Kidney (tissue), 14 donors: ENCODE measurements around the gene VSIG1. TPM values are rescaled to one million over a fixed set of nuclear protein-coding genes. Genes with fewer than 3 reads are reported as not detected.

ENCODE experiments used
- DNase-seq, 5 donors: peaks; one replicate each; pipeline ENCODE4 v3.0.0-alpha.2; 2013 to 2020
- FAIRE-seq: peaks from 2 replicates; lab custom pipeline; 2012; peaks lifted over from hg19 to GRCh38; lab: Jason Lieb, UNC
- H3K27ac ChIP-seq, 2 donors: one replicate each; pipeline ENCODE4 v1.7.0; 2013; ENCODE audit warnings: low read depth in 2 of 2, low read length in 2 of 2, inconsistent platforms in 1 of 2
- H3K27me3 ChIP-seq: one replicate; pipeline ENCODE4 v1.7.1; 2013; ENCODE audit warnings: low read length, inconsistent platforms; ENCODE audit not compliant: control insufficient read depth, insufficient read depth
- H3K36me3 ChIP-seq, 3 donors: one replicate each; pipeline versions ENCODE4 v1.7.0 to v1.7.1; 2013; ENCODE audit warnings: low read length in 3 of 3, control low read depth in 1 of 3, inconsistent platforms in 1 of 3; ENCODE audit not compliant: insufficient read depth in 3 of 3, control insufficient read depth in 2 of 3
- H3K4me1 ChIP-seq, 3 donors: one replicate each; pipeline versions ENCODE4 v1.7.0 to v1.7.1; 2013; ENCODE audit warnings: low read length in 3 of 3, inconsistent platforms in 1 of 3, low read depth in 1 of 3; ENCODE audit not compliant: control insufficient read depth in 2 of 3, insufficient read depth in 2 of 3
- H3K4me3 ChIP-seq, 3 donors: one replicate each; pipeline versions ENCODE4 v1.7.0 to v1.8.1; 2013; ENCODE audit warnings: low read length in 3 of 3, control low read depth in 1 of 3, inconsistent platforms in 1 of 3
- H3K9ac ChIP-seq, 3 donors: one replicate each; pipeline versions ENCODE4 v1.7.0 to v1.7.1; 2013; ENCODE audit warnings: low read length in 3 of 3, control low read depth in 1 of 3, inconsistent platforms in 1 of 3
- H3K9me3 ChIP-seq, 3 donors: one replicate each; pipeline versions ENCODE4 v1.7.0 to v1.7.1; 2013; ENCODE audit warnings: low read length in 3 of 3, control low read depth in 1 of 3, inconsistent platforms in 1 of 3; ENCODE audit not compliant: control insufficient read depth in 2 of 3, insufficient read depth in 1 of 3
- intact Hi-C: fragments of 100-400 bp; cut with DNase I; formaldehyde crosslinking; loops from one replicate; pipeline ENCODE4 v1.11.1; 2022
- polyA plus RNA-seq: library from polyadenylated mRNA; stranded (reverse); fragments of 350-450 nt; fragmentation: Illumina TruSeq; extraction: RNeasy Lipid Tissue Mini Kit (QIAGEN cat#74804); gene quantifications from one replicate; pipeline ENCODE4 v1.2.3, GENCODE V29; 2014; ENCODE audit warnings: low read depth, low replicate concordance; ENCODE audit not compliant: insufficient read depth
- total RNA-seq: library from RNA; stranded (reverse); fragmentation: NEBNext Ultra II Directional; extraction: Animal tissue kit (Norgen Biotek cat#: 25700); gene quantifications from one replicate; pipeline ENCODE4 v1.2.1, GENCODE V29; 2021
- TF ChIP-seq, protein P1 (sequence below): IDR thresholded peaks from 3 replicates; pipeline ENCODE4 v1.5.1; 2012; ENCODE audit warnings: mild to moderate bottlenecking, moderate library complexity, borderline replicate concordance; ENCODE audit not compliant: insufficient read depth; ENCODE audit errors: extremely low read depth
- donor health status: control.
- donor health status: control.
- donor health status: control.
- donor health status: control.
- donor health status: control.
- donor health status: DM: yes; HTN: yes; CAD: no.
- donor health status: Normal renal cell carcinoma (clear cell type).

The VSIG1 gene
- total and polyA plus RNA-seq, 2 donors from 2014 or later, result 1.4 TPM; not detected in 1

DNA sequence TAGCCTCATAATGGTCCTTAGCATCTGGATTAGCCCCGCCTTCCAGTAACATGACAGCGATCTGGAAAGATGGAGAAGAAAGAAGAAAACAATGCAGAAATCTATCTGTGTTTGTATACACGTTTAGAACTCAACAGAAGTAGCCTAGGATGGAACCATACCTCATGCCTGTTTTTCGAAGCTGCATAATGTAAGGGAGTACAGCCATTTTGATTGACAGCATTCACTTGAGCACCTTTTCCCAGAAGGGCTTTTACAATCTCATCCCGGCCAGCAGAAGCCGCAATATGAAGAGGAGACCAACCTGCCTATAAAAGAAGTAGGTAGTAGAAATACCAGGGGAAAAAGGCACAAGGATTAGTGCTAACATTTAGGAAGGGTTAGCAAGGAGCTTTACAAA lies 42.9 kb downstream of the VSIG1 start:
- TF ChIP-seq, protein P1, sequence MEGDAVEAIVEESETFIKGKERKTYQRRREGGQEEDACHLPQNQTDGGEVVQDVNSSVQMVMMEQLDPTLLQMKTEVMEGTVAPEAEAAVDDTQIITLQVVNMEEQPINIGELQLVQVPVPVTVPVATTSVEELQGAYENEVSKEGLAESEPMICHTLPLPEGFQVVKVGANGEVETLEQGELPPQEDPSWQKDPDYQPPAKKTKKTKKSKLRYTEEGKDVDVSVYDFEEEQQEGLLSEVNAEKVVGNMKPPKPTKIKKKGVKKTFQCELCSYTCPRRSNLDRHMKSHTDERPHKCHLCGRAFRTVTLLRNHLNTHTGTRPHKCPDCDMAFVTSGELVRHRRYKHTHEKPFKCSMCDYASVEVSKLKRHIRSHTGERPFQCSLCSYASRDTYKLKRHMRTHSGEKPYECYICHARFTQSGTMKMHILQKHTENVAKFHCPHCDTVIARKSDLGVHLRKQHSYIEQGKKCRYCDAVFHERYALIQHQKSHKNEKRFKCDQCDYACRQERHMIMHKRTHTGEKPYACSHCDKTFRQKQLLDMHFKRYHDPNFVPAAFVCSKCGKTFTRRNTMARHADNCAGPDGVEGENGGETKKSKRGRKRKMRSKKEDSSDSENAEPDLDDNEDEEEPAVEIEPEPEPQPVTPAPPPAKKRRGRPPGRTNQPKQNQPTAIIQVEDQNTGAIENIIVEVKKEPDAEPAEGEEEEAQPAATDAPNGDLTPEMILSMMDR, result no peak
- no peak for FAIRE-seq

DNA sequence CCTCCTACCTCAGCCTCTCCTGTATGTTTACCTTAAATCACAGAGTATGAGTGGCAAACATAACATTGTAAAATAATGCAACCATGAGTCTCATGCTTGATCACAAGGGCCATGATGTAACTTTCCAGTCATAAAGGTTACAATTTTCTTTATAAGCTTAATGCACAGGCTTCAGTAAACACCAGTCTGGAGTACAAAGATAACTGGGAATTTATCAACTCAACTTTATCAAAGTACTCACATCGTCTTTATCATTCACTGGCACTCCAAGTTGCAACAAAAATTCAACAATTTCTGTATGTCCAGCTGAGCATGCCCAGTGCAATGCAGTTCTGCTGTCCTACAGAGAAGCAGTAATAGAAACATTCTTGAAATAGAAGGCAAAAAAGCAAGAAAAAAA lies 43.6 kb downstream of the VSIG1 start:
- H3K36me3 ChIP-seq, result peaks cover 2 to 4% (median 3%) of the 10 kb centered on the region in 3 donors
- H3K27me3 ChIP-seq, result no peaks in the 10 kb centered on the region
- H3K27ac ChIP-seq, result no peak overlapping the region
- TF ChIP-seq, protein P1, result no peak
- intact Hi-C loops, result no loop called here
- H3K4me3 ChIP-seq, result no peak overlapping the region
- H3K9me3 ChIP-seq, result no peaks in the 10 kb centered on the region
- H3K4me1 ChIP-seq, result no peaks in the 10 kb centered on the region
- DNase-seq (no peak), FAIRE-seq (no peak)
- H3K9ac ChIP-seq, result no peak overlapping the region

More for the DNA sequence above, 42.9 kb downstream of the VSIG1 start:
- intact Hi-C loops, result no loop called here
- Histone ChIP-seq H3K36me3 (peaks cover 2 to 4% (median 3%) of the 10 kb centered on the region in 3 donors), H3K9me3 (no peaks in the 10 kb centered on the region), H3K9ac (no peak overlapping the region), H3K4me3 (no peak overlapping the region), H3K27ac (no peak overlapping the region), H3K27me3 (no peaks in the 10 kb centered on the region), H3K4me1 (no peaks in the 10 kb centered on the region)
- DNase-seq, result no peak

DNA sequence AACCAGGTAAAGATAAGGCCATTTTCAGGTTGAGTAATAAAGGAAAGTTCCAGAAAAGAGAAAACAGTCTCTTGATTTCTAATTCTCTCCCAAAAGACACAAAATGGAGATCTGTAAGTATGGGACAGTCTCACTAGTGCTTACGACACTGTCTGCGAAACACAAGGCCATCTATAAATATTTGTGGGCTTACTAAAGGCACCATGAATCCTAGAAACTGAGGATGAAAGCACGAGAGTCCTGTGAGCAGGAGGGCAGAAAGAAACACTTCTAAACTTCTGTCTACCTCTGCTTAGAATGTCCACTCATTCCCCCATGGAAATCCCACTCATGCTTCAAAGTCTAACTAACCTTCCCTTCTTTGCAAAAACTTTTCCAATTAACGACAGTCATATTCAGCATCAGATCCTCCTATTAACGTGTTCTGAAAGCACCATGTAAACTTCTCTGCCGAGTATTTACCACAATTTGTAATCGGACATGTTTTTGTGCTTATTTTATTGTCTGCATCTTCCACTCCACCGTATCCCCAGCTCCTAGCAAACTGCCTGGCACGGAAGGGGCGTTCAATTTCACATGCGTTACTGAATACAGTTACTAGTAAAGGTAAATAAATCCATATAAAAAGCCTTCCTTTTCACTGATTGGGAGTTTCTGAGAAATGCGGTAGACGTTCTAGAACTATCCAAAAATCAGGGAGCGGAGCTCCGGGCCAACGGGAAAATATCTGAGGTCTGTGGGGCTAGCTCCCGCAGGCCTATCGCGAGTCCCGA lies 45.8 kb downstream of the VSIG1 start:
- intact Hi-C loops, result no loop called here
- H3K27ac ChIP-seq, result peak overlapping the region; percentile 71 to 77
- H3K27me3 ChIP-seq, result no peaks in the 10 kb centered on the region
- FAIRE-seq (no peak), DNase-seq (peak in 1 of 5 donors; percentile 23)
- H3K4me1 ChIP-seq, result no peaks in the 10 kb centered on the region
- peak overlapping the region; percentile 63 to 90 (median 80) for H3K9ac ChIP-seq
- peaks cover 0 to 4% (median 3%) of the 10 kb centered on the region in 3 donors for H3K36me3 ChIP-seq
- TF ChIP-seq, protein P1, result no peak
- no peaks in the 10 kb centered on the region for H3K9me3 ChIP-seq
- H3K4me3 ChIP-seq, result peak overlapping the region; percentile 75 to 88 (median 87)
